Measurements from ENCODE around the gene LPAR1.

Gene LPAR1

DNA sequence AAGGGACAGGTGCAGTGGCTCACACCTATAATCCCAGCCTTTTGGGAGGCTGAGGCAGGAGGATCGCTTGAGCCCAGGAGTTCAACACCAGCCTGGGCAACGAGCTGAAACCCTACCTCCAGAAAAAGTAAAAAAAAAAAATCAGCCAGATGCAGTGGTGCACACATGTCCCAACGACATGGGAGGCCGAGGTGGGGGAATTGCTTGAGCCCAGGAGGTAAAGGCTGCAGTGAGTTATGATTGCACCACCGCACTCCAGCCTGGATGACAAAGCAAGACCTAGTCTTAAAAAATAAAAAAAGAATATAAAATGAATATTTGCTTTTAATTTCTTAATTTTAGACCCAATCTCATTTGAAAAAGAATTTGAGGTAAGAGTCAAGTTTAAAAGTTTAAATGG lies 143.5 kb downstream of the LPAR1 start:
- DNase-seq (ENCODE audit: low read depth), result no peak
- H3K4me3 ChIP-seq (ENCODE audit: low read depth, low read length), result no peak overlapping the region
- in situ Hi-C loops (cut with HindIII; ENCODE audit: low sequenced_read_pairs), result no loop called here
- TF ChIP-seq, protein P1, sequence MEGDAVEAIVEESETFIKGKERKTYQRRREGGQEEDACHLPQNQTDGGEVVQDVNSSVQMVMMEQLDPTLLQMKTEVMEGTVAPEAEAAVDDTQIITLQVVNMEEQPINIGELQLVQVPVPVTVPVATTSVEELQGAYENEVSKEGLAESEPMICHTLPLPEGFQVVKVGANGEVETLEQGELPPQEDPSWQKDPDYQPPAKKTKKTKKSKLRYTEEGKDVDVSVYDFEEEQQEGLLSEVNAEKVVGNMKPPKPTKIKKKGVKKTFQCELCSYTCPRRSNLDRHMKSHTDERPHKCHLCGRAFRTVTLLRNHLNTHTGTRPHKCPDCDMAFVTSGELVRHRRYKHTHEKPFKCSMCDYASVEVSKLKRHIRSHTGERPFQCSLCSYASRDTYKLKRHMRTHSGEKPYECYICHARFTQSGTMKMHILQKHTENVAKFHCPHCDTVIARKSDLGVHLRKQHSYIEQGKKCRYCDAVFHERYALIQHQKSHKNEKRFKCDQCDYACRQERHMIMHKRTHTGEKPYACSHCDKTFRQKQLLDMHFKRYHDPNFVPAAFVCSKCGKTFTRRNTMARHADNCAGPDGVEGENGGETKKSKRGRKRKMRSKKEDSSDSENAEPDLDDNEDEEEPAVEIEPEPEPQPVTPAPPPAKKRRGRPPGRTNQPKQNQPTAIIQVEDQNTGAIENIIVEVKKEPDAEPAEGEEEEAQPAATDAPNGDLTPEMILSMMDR (IDR thresholded peaks at IDR 0.05; ENCODE audit: low read depth, low read length, missing control alignments), result no peak

DNA sequence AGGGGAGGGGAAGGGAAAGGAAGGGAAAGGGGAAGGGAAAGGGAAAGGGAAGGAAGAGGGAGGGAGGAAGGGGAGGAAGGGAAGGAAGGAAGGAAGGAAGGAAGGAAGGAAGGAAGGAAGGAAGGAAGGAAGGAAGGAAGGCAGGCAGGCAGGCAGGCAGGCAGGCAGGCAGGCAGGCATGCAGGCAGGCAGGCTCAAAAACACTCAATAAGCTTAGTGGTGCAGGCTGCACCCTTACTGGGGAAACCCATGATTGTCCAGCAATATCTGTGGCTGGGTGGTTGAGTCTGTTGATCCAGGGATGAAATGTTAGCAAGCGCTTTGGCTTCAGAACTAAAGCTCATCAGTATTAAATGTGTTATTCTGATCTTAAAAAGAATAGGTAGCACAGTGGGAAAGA lies 145.6 kb downstream of the LPAR1 start:
- no peak for DNase-seq (ENCODE audit: low read depth)
- TF ChIP-seq, protein P1 (IDR thresholded peaks at IDR 0.05; ENCODE audit: low read depth, low read length, missing control alignments), result no peak
- in situ Hi-C loops (cut with HindIII; ENCODE audit: low sequenced_read_pairs), result no loop called here

DNA sequence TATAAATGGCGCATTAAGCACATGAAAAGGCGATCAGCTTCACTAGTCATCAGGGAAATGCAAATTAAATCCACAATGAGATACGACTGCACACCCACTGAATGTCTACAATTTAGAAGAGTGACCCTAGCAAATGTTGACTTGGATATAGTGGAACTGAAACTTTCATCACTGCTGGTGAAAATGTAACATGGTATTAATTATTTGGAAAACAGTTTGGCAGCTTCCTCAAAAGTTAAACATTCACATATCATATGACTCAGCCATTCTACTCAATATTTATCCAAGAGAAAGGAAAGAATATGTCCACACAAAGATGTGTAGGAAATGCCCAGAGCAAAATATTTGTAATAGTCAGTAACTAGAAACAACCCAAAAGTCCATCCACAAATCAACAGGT lies 146.5 kb downstream of the LPAR1 start:
- in situ Hi-C loops (cut with HindIII; ENCODE audit: low sequenced_read_pairs), result no loop called here
- TF ChIP-seq, protein P1 (IDR thresholded peaks at IDR 0.05; ENCODE audit: low read depth, low read length, missing control alignments), result no peak
- no peak overlapping the region for H3K4me3 ChIP-seq (ENCODE audit: low read depth, low read length)
- DNase-seq (ENCODE audit: low read depth), result no peak

More for the DNA sequence above, 145.6 kb downstream of the LPAR1 start:
- no peak overlapping the region for H3K4me3 ChIP-seq (ENCODE audit: low read depth, low read length)

DNA sequence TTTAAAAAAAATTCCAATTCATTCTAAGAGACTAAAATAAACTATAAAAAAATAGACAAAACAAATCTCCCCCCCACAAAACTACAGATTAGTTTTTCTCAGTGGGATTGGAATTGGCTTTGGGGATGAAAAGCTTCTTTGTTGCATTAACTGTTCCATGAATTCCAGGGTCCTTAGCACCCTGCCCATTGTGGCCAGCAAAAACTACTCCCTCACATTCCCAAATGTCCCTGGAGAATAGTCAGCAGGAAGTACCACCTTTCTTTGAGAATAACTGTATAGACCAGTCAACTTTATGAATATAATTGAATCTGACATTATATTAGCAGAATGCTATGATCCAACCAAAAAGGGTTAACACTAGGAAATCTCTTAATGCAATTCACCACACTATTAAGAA lies 147.9 kb downstream of the LPAR1 start:
- in situ Hi-C loops (cut with HindIII; ENCODE audit: low sequenced_read_pairs), result no loop called here
- TF ChIP-seq, protein P1 (IDR thresholded peaks at IDR 0.05; ENCODE audit: low read depth, low read length, missing control alignments), result no peak
- no peak for DNase-seq (ENCODE audit: low read depth)
- no peak overlapping the region for H3K4me3 ChIP-seq (ENCODE audit: low read depth, low read length)

DNA sequence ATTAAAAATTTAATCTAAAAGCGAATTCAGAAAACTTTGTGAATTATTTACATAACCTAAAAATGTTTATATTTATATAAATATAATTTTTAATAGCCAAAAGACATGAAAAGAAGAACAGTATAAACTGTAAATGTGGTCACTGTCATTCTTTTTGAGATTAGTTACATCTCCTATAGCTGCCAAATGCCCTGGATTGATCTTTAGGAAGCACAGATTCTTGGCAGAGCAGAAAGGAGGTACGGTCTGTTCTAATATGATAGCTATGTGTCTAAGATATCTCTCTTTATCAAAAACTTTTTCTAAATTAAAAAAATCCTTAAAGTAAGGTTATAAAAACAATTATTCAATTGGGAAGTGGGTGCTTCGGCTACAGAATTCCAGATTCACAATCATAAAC lies 151.0 kb downstream of the LPAR1 start:
- TF ChIP-seq, protein P1 (IDR thresholded peaks at IDR 0.05; ENCODE audit: low read depth, low read length, missing control alignments), result no peak
- no peak for DNase-seq (ENCODE audit: low read depth)
- in situ Hi-C loops (cut with HindIII; ENCODE audit: low sequenced_read_pairs), result no loop called here
- H3K4me3 ChIP-seq (ENCODE audit: low read depth, low read length), result no peak overlapping the region

DNA sequence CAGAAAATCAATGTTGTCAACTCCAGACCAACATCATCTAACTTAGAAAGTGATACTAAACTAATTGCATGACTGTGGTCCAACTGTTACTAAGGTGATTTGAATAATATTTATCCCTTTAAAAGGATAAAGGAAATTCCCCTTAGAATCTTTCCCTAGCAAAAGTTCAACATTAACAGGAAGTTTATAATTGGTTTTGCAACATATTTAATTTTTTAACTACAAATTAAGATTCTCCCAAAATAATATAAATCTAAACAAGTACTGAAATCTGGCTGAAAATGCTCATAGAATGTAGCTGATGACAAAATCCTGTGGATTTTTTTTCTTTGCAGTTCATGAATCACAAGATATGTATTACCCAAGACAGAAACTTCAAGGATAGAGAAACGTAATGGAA lies 151.4 kb downstream of the LPAR1 start:
- DNase-seq (ENCODE audit: low read depth), result no peak
- in situ Hi-C loops (cut with HindIII; ENCODE audit: low sequenced_read_pairs), result no loop called here
- TF ChIP-seq, protein P1 (IDR thresholded peaks at IDR 0.05; ENCODE audit: low read depth, low read length, missing control alignments), result no peak
- no peak overlapping the region for H3K4me3 ChIP-seq (ENCODE audit: low read depth, low read length)

DNA sequence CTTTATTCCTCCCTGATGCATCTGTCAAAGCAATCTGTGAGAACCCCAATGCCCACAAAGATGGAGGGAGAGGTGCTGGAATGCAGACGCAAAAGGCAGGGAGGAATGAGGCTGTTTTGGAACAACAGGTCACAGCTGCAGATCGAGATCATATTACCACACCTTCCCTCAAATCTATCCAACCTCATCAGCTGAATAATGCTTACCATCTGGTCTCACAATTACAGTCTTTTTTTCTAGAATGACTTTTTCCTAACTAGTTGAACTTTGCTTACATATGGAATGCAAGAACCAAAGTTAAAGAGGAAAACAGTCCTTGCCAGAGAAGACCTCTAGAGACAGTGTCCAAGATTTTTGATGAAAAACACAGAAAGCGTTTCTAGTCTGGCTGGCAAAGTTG lies 158.1 kb downstream of the LPAR1 start:
- in situ Hi-C loops (cut with HindIII; ENCODE audit: low sequenced_read_pairs), result loop anchor here (5.0 kb wide), 1 partner anchor 103 kb away; no protein-coding TSS in a partner anchor
- TF ChIP-seq, protein P1 (IDR thresholded peaks at IDR 0.05; ENCODE audit: low read depth, low read length, missing control alignments), result no peak
- DNase-seq (ENCODE audit: low read depth), result peak; percentile 81
- no peak overlapping the region for H3K4me3 ChIP-seq (ENCODE audit: low read depth, low read length)

Data from astrocyte of the cerebellum (primary cell).